Coronary artery (tissue), 2 donors: ENCODE results near the gene PPIH.

Source experiments
- DNase-seq: peaks from one replicate; pipeline ENCODE4 v3.0.0-alpha.2; 2017; ENCODE audit warnings: low spot score
- H3K27ac ChIP-seq, 2 donors: fragments of 200-600 bp; sonication (generic); one replicate each; pipeline ENCODE4 v1.5.1; 2016 to 2019
- H3K4me3 ChIP-seq: fragments of 200-600 bp; sonication (generic); 2 replicates; pipeline ENCODE4 v1.5.1; 2016; ENCODE audit warnings: mild to moderate bottlenecking, moderate library complexity
- CTCF ChIP-seq: fragments of 200-600 bp; sonication (generic); IDR thresholded peaks from one replicate; pipeline ENCODE4 v1.5.1; 2019; ENCODE audit warnings: antibody characterized with exemption

The PPIH gene

GRCh38 chr1:42682739-42683531 lies 24.7 kb downstream of the PPIH start:
- DNase-seq = peak; percentile 82
- H3K4me3 ChIP-seq = peak overlapping the region; percentile 99
- H3K27ac ChIP-seq = peak overlapping the region; percentile 90 to 99
- no peak for TF ChIP-seq CTCF

GRCh38 chr1:42684139-42684538 lies 25.9 kb downstream of the PPIH start:
- no peak for TF ChIP-seq CTCF
- H3K4me3 ChIP-seq = peak overlapping the region; percentile 99
- H3K27ac ChIP-seq = no peak overlapping the region
- no peak for DNase-seq

- no peak for DNase-seq
- Histone ChIP-seq H3K4me3 (peak overlapping the region; percentile 6), H3K27ac (no peak overlapping the region)
- no peak for TF ChIP-seq CTCF
These were observed 28.2 kb downstream of the PPIH start for GRCh38 chr1:42686418-42686817.

DNA sequence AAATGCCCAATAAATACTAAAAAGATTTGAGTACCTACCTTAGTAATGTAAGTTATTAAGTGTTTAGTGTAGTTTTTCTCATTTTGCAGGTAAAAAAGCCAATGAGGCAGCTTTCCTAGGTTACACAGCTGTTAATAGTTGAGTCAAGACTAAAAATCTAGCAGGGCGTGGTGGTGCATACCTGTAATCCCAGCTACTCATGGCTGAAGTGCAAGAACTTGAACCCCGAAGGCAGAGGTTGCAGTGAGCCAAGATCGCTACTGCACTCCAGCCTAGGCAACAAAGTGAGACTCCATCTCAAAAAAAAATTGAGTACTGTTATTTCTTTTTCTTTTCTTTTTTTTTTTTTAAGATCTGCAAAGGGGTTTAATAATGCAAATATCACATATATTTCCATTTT lies 31.7 kb downstream of the PPIH start:
- H3K4me3 ChIP-seq = no peak overlapping the region
- no peak for DNase-seq
- no peak overlapping the region for H3K27ac ChIP-seq
- TF ChIP-seq CTCF = no peak

GRCh38 chr1:42690477-42691156 lies 32.4 kb downstream of the PPIH start:
- DNase-seq = no peak
- Histone ChIP-seq H3K4me3 (no peak overlapping the region), H3K27ac (no peak overlapping the region)
- no peak for TF ChIP-seq CTCF

GRCh38 chr1:42691157-42691498 lies 32.9 kb downstream of the PPIH start:
- DNase-seq = no peak
- Histone ChIP-seq H3K4me3 (no peak overlapping the region), H3K27ac (no peak overlapping the region)
- no peak for TF ChIP-seq CTCF

GRCh38 chr1:42692461-42692860 lies 34.2 kb downstream of the PPIH start:
- H3K4me3 ChIP-seq = no peak overlapping the region
- DNase-seq = no peak
- TF ChIP-seq CTCF = no peak
- no peak overlapping the region for H3K27ac ChIP-seq
